GM19099 (cell line): Measurements from ENCODE around the gene SCAMP4.

Experiments
- POLR2A ChIP-seq: IDR thresholded peaks from 3 replicates; pipeline ENCODE4 v1.6.1; 2011; ENCODE audit warnings: low read depth; ENCODE audit not compliant: insufficient read length; ENCODE audit errors: extremely low read depth

Gene SCAMP4

DNA sequence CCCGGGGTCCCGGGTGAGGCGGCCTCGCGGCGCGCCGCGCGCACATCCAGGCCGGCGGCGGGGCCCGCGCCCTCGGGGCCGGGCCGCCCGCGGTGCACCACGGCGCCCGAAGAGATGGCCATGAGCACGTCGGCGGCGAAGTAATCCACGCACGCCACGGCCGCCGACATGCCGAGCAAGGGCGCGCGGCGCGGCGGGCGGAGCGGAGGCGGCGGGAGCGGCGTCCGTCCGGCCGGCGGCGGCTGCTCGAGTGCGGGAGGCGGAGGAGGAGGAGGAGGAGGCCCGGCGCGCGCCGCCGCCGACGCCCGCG is 41.9 kb upstream of the SCAMP4 start, which contains the start of gene KLF16:
KLF16 (minus strand) TSS at position 252 of the 310 bp plus-strand sequence; CDS start at position 170, 82 bp downstream.
- TF ChIP-seq POLR2A: peak; percentile 58

GRCh38 chr19:1863638-1864479 is 41.3 kb upstream of the SCAMP4 start:
- peak; percentile 61 for TF ChIP-seq POLR2A

DNA sequence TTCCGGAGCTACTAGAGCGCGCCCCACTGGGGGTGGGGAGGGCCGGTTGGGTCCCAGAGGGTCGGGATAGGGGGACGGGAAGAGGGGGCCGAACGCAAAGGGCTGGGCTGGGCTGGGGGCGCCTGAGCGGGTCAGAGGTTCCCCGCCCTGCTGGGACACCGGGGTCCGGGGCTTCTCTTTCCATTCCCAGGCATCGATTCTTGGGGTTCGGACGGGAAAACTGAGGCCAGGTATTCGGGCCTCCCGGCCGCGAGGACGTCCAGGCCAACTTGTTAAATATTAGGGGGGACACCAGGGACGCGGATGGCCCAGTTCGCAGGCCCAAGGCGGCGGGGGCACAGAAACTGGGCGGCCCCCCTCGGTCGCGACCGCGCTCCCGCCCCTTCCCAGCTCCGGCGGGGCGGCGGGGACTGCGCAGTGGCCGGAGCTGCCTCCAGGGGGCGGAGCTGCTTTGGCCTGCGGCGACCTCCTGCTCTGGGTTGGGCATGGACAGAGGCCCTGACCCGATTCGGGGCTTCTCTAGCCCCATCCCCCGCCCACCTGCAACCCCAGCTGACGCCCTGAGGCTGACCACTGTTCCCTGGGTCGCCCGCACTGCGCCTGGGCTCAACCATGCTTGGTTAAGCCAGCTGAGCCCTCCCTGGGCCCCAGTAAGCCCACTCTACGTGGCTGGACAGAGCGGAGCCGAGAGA is 40.6 kb upstream of the SCAMP4 start:
- TF ChIP-seq POLR2A: peak; percentile 28

DNA sequence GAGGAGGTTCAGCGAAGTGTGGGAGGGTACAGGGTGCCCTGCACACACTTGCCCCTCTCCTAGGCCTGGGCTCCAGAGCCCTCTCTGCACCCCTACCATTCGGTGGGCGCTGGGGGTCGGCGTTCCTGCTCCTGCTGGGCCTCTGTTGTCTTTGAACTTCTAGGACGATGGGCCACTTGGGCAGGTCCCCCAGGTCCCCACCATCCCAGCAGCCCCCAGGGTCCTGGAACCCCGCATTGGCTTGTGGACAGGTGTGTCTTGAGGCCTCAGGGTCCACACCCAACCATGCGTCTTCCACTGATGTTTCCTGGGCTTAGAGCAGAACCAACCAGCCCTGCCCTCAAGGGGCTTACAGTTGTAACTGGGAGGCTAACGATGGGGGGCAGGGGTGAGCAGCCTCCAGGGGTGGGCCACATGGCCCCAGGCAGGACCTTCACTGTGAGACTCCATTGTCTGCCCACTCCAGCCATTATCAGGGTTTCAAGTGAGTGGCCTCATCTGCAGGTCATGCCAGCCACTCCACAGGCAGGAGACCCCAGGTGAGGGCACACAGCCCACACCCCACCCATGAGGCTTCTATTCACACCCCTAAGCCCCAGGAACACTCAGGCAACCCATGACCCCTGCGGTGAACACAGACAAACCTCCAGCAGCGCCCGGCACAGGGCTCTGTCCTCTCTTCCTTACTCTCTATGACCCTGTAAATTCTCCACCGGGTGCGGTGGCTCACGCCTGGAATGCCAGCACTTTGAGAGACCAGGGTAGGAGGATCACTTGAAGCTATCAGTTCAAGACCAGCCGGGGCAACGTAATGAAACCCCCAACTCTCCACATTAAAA is 39.8 kb upstream of the SCAMP4 start:
- no peak for TF ChIP-seq POLR2A

- no peak for TF ChIP-seq POLR2A
These were observed 38.4 kb upstream of the SCAMP4 start for GRCh38 chr19:1866693-1867348.

DNA sequence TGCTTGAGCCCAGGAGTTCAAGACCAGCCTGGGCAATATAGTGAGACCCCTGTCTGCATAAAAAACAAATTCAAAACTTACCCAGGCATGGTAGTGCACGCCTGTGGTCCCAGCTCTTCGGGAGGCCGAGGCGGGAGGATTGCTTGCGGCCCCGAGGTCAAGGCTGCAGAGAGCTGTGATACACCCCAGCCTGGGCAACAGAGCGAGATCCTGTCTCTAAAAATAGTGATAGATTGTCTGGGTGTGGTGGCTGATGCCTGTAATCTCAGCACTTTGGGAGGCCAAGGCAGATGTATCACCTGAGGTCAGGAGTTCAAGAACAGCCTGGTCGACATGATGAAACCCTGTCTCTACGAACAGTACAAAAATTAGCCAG is 37.9 kb upstream of the SCAMP4 start:
- TF ChIP-seq POLR2A: no peak

GRCh38 chr19:1868971-1869370 is 36.2 kb upstream of the SCAMP4 start:
- no peak for TF ChIP-seq POLR2A

DNA sequence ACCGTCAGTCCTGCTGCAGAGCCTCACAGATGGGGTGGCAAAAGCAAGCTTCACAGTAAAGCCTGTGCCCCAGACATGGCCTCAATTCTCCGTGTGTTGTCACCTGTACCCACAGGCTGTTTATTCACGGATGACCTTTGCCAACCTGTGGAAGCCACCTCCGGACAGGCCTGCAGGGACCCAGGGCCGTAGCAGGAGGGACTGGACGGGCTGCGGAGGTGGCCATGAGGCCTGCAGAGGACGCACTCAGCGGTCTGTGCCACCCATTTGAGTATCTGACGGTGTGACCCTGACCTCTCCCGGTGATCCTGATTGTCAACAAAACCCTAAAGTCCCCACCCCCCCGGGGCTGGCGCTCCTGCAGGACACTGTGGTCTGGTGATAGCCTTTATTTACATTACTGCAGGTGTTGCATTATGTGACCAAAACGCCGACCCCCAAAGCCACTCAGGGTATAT is 34.0 kb upstream of the SCAMP4 start:
- no peak for TF ChIP-seq POLR2A

GRCh38 chr19:1871630-1872029 is 33.6 kb upstream of the SCAMP4 start:
- no peak for TF ChIP-seq POLR2A

DNA sequence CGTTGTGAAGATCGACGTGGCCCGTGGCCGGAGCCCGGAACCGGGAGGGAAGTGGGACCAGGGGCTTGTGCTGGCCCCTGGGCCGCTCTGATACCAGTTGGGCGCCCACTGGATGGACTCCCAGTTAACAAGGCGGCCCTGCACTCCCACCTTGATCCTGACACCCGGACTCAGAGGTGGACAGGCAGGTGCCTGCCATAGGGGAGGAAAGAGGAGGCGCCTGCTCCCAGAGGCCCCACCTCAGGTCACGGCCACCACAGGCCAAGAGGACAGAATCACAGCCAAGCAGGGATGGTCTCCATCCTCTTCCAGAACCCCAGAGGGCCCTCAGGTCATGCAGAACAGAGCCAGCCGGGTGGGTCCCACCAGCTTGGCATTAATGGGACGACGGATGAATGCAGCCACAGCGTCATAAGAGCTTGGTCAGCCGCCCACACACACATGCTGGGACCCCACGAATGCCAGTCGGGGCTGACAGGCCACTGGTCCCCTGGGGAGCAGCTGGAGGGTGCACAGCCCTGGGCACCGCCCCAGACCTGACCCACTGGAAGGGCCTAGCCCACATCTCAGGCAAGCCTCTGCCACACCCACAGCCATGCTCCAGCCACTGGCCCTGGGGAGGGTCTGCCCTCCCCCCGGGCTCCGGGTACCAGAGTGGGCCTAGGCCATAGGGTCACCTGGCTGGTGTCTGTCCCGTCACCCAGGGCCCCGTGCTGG is 32.2 kb upstream of the SCAMP4 start:
- no peak for TF ChIP-seq POLR2A

- no peak for TF ChIP-seq POLR2A
These were observed 31.4 kb upstream of the SCAMP4 start for GRCh38 chr19:1873524-1874473.

- no peak for TF ChIP-seq POLR2A
These were observed 30.5 kb upstream of the SCAMP4 start for GRCh38 chr19:1874554-1875185.
